Osteocyte (in vitro differentiated cells): ENCODE measurements around the gene NTSR1. TPM values are rescaled to one million over a fixed set of nuclear protein-coding genes. Genes with fewer than 3 reads are reported as not detected.

Experiments used
- DNase-seq: peaks from one replicate; pipeline ENCODE4 v3.0.0; 2021; ENCODE audit warnings: mixed read lengths; ENCODE audit not compliant: unreplicated experiment; ENCODE audit errors: extremely low spot score
- H3K27ac Mint-ChIP-seq: one replicate; pipeline ENCODE4 v1.8.0; 2021; ENCODE audit warnings: mild to moderate bottlenecking, mixed read lengths; ENCODE audit not compliant: unreplicated experiment
- H3K27me3 Mint-ChIP-seq: one replicate; pipeline ENCODE4 v1.8.0; 2021; ENCODE audit warnings: mixed read lengths; ENCODE audit not compliant: unreplicated experiment
- H3K36me3 Mint-ChIP-seq: one replicate; pipeline ENCODE4 v1.8.0; 2021; ENCODE audit warnings: mixed read lengths; ENCODE audit not compliant: unreplicated experiment
- H3K4me1 Mint-ChIP-seq: one replicate; pipeline ENCODE4 v1.8.0; 2021; ENCODE audit warnings: mixed read lengths; ENCODE audit not compliant: unreplicated experiment
- H3K4me3 Mint-ChIP-seq: one replicate; pipeline ENCODE4 v1.8.0; 2021; ENCODE audit warnings: mild to moderate bottlenecking, moderate library complexity, mixed read lengths; ENCODE audit not compliant: unreplicated experiment
- H3K9me3 Mint-ChIP-seq: one replicate; pipeline ENCODE4 v1.8.0; 2021; ENCODE audit warnings: mixed read lengths; ENCODE audit not compliant: unreplicated experiment
- CTCF ChIP-seq: fragments of 200-600 bp; sonication (generic); IDR thresholded peaks from 2 replicates; pipeline ENCODE4 v1.5.0; 2021; ENCODE audit warnings: antibody characterized with exemption, mild to moderate bottlenecking, moderate library complexity
- total RNA-seq: library from RNA; stranded (reverse); gene quantifications from 2 replicates; pipeline ENCODE4 v1.2.1, GENCODE V29; 2021

NTSR1 gene
- total RNA-seq, 1 donor from 2014 or later = 0.11 TPM

GRCh38 chr20:62702013-62702300 lies 6.7 kb upstream of the NTSR1 start:
- Mint-ChIP-seq H3K4me3 (no peak overlapping the region), H3K9me3 (no peaks in the 10 kb centered on the region), H3K36me3 (no peaks in the 10 kb centered on the region), H3K27ac (no peak overlapping the region), H3K4me1 (peaks cover 22% of the 10 kb centered on the region), H3K27me3 (peaks cover 9% of the 10 kb centered on the region)
- TF ChIP-seq CTCF = no peak
- no peak for DNase-seq

- DNase-seq = no peak
- no peak overlapping the region for H3K4me3 Mint-ChIP-seq
Measured at GRCh38 chr20:62702895-62703852, 5.5 kb upstream of the NTSR1 start.

GRCh38 chr20:62703853-62704228 lies 4.8 kb upstream of the NTSR1 start:
- H3K27ac Mint-ChIP-seq = peak overlapping the region; percentile 82
- peaks cover 26% of the 10 kb centered on the region for H3K4me1 Mint-ChIP-seq
- no peaks in the 10 kb centered on the region for H3K36me3 Mint-ChIP-seq
- no peak for DNase-seq
- TF ChIP-seq CTCF = no peak
- no peaks in the 10 kb centered on the region for H3K9me3 Mint-ChIP-seq
- peaks cover 4% of the 10 kb centered on the region for H3K27me3 Mint-ChIP-seq
- H3K4me3 Mint-ChIP-seq = no peak overlapping the region

More at GRCh38 chr20:62702895-62703852, 5.5 kb upstream of the NTSR1 start:
- Mint-ChIP-seq H3K36me3 (no peaks in the 10 kb centered on the region), H3K27me3 (peaks cover 4% of the 10 kb centered on the region), H3K27ac (peak overlapping the region; percentile 82), H3K9me3 (no peaks in the 10 kb centered on the region), H3K4me1 (peaks cover 25% of the 10 kb centered on the region)
- TF ChIP-seq CTCF = no peak

GRCh38 chr20:62704341-62704948 lies 4.2 kb upstream of the NTSR1 start:
- H3K27ac Mint-ChIP-seq = peak overlapping the region; percentile 41
- H3K9me3 Mint-ChIP-seq = no peaks in the 10 kb centered on the region
- H3K4me3 Mint-ChIP-seq = no peak overlapping the region
- H3K36me3 Mint-ChIP-seq = no peaks in the 10 kb centered on the region
- peaks cover 26% of the 10 kb centered on the region for H3K4me1 Mint-ChIP-seq
- TF ChIP-seq CTCF = no peak
- peaks cover 4% of the 10 kb centered on the region for H3K27me3 Mint-ChIP-seq
- peak; percentile 95 for DNase-seq

- no peak overlapping the region for H3K27ac Mint-ChIP-seq
Measured at GRCh38 chr20:62705627-62706026, 3.0 kb upstream of the NTSR1 start.

More at GRCh38 chr20:62705627-62706026, 3.0 kb upstream of the NTSR1 start:
- peaks cover 26% of the 10 kb centered on the region for H3K4me1 Mint-ChIP-seq
- H3K9me3 Mint-ChIP-seq = no peaks in the 10 kb centered on the region
- peaks cover 11% of the 10 kb centered on the region for H3K27me3 Mint-ChIP-seq
- no peak for DNase-seq
- no peaks in the 10 kb centered on the region for H3K36me3 Mint-ChIP-seq
- TF ChIP-seq CTCF = no peak
- H3K4me3 Mint-ChIP-seq = no peak overlapping the region
